Spleen (tissue), 7 donors: ENCODE data around the gene KCMF1.

ENCODE experiments used
- POLR2A ChIP-seq, 3 donors: fragments of 450-650 bp; IDR thresholded peaks; one replicate each; pipeline ENCODE4 v1.5.1; 2017; ENCODE audit warnings: antibody characterized with exemption in 3 of 3, mild to moderate bottlenecking in 1 of 3
- TF ChIP-seq, protein P1 (sequence below), 11 experiments: fragments of 200-600 bp in 7 of 11; fragments of 450-650 bp in 4 of 11; sonication (generic) in 4 of 11; IDR thresholded peaks in 8 of 11; conservative IDR thresholded peaks in 3 of 11; 1 replicate in 7 of 11; 2 replicates in 4 of 11; pipeline versions ENCODE4 v1.4.0 to v1.8.0; 2016 to 2021; ENCODE audit warnings: antibody characterized with exemption in 11 of 11, inconsistent platforms in 4 of 11, mild to moderate bottlenecking in 1 of 11
- donor health status: DM: no; HTN: no; CAD: no; lungs with moderate emphysema.
- donor health status: DM: no; HTN: no; CAD: no.
- donor health status: DM: no; HTN: no; CAD: no.

DNA sequence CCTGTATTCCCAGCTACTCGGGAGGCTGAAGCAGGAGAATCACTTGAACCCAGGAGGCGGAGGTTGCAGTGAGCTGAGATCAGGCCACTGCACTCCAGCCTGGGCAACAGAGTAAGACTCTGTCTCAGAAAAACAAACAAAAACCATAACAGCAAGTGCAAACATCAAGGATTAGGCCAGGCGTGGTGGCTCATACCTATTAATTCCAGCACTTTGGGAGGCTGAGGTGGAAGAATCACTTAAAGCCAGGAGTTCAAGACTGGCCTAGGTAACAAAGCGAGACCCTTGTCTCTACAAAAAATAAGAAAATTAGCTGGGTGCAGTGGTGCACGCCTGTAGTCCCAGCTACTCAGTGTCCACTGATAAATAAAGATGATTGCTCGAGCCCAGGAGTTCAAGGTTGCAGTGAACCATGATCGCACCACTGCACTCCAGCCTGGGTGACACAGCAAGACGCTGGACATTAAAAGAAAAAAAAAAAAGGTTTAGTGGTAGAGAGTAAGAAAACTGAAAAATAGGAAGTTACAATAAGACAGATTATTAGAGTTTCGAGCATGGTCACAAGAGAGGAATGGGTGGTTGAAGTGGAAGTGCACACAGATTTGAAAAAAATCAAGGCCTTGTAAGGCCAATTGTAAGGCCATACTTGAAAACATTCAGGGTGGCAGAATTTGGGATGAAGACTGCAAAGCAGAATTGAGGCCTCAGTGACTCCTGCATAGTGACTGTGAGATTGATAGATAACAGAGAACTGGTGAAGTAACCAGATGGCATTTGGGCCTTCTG lies 6.4 kb upstream of the KCMF1 start:
- TF ChIP-seq, protein P1, sequence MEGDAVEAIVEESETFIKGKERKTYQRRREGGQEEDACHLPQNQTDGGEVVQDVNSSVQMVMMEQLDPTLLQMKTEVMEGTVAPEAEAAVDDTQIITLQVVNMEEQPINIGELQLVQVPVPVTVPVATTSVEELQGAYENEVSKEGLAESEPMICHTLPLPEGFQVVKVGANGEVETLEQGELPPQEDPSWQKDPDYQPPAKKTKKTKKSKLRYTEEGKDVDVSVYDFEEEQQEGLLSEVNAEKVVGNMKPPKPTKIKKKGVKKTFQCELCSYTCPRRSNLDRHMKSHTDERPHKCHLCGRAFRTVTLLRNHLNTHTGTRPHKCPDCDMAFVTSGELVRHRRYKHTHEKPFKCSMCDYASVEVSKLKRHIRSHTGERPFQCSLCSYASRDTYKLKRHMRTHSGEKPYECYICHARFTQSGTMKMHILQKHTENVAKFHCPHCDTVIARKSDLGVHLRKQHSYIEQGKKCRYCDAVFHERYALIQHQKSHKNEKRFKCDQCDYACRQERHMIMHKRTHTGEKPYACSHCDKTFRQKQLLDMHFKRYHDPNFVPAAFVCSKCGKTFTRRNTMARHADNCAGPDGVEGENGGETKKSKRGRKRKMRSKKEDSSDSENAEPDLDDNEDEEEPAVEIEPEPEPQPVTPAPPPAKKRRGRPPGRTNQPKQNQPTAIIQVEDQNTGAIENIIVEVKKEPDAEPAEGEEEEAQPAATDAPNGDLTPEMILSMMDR (IDR thresholded peaks at IDR 0.05 in 8 of 11, conservative IDR thresholded peaks at IDR 0.05 in 3 of 11) = no peak
- TF ChIP-seq POLR2A (IDR thresholded peaks at IDR 0.05) = no peak
